Measurements from ENCODE around the gene PELI1. TPM values are rescaled to one million over a fixed set of nuclear protein-coding genes. Genes with fewer than 3 reads are reported as not detected.

Gene PELI1
- total RNA-seq, 4 donors from 2014 or later: 38.4 to 57.0 (median 46.0) TPM

GRCh38 chr2:64115808-64116598 is 28.2 kb downstream of the PELI1 start:
- intact Hi-C loops (cut with DNase I; ENCODE audit: low total_unique reads): no loop called here
- TF ChIP-seq POLR2A (IDR thresholded peaks at IDR 0.05) (no peak), CTCF (IDR thresholded peaks at IDR 0.05) (no peak)
- 70 to 75% methylated on average over 2 of the region's 2 CpGs for WGBS, 2 donors
- H3K4me3 ChIP-seq (ENCODE audit: low read depth, poor library complexity, severe bottlenecking): no peak overlapping the region
- DNase-seq (ENCODE audit: low spot score in 2 of 2): no peak

- intact Hi-C loops (cut with DNase I; ENCODE audit: low total_unique reads): no loop called here
- no peak overlapping the region for H3K4me3 ChIP-seq (ENCODE audit: low read depth, poor library complexity, severe bottlenecking)
- 58 to 87% methylated on average over 3 of the region's 3 CpGs for WGBS, 2 donors
- TF ChIP-seq POLR2A (IDR thresholded peaks at IDR 0.05) (no peak), CTCF (IDR thresholded peaks at IDR 0.05) (no peak)
- no peak for DNase-seq (ENCODE audit: low spot score in 2 of 2)
Measured at GRCh38 chr2:64114912-64115277, 29.3 kb downstream of the PELI1 start.

- WGBS, 2 donors: 28 to 32% methylated on average over 1 of the region's 1 CpG
- TF ChIP-seq POLR2A (IDR thresholded peaks at IDR 0.05) (no peak), CTCF (IDR thresholded peaks at IDR 0.05) (no peak)
- DNase-seq (ENCODE audit: low spot score in 2 of 2): no peak
- no peak overlapping the region for H3K4me3 ChIP-seq (ENCODE audit: low read depth, poor library complexity, severe bottlenecking)
- intact Hi-C loops (cut with DNase I; ENCODE audit: low total_unique reads): no loop called here
Measured at GRCh38 chr2:64114063-64114911, 29.9 kb downstream of the PELI1 start.

GRCh38 chr2:64112016-64112415 is 32.2 kb downstream of the PELI1 start:
- WGBS, 2 donors: 56 to 58% methylated on average over 4 of the region's 4 CpGs
- no peak for TF ChIP-seq POLR2A (IDR thresholded peaks at IDR 0.05)
- TF ChIP-seq CTCF (IDR thresholded peaks at IDR 0.05): no peak
- no peak overlapping the region for H3K4me3 ChIP-seq (ENCODE audit: low read depth, poor library complexity, severe bottlenecking)
- no peak for DNase-seq (ENCODE audit: low spot score in 2 of 2)
- intact Hi-C loops (cut with DNase I; ENCODE audit: low total_unique reads): no loop called here

GRCh38 chr2:64111426-64111825 is 32.8 kb downstream of the PELI1 start:
- WGBS, 2 donors: 93 to 94% methylated on average over 2 of the region's 2 CpGs
- H3K4me3 ChIP-seq (ENCODE audit: low read depth, poor library complexity, severe bottlenecking): no peak overlapping the region
- intact Hi-C loops (cut with DNase I; ENCODE audit: low total_unique reads): no loop called here
- DNase-seq (ENCODE audit: low spot score in 2 of 2): no peak
- TF ChIP-seq POLR2A (IDR thresholded peaks at IDR 0.05) (no peak), CTCF (IDR thresholded peaks at IDR 0.05) (no peak)
